22Rv1 (cell line): Measurements from ENCODE around the gene RCBTB2.

Experiments used
- ZFX ChIP-seq: fragments of 450-650 bp; IDR thresholded peaks from 2 replicates; pipeline ENCODE4 v1.6.1; 2017; ENCODE audit warnings: antibody characterized with exemption, borderline replicate concordance
- TF ChIP-seq, protein P1 (sequence below): fragments of 450-650 bp; IDR thresholded peaks from 2 replicates; pipeline ENCODE4 v1.5.1; 2017; ENCODE audit warnings: mild to moderate bottlenecking

DNA sequence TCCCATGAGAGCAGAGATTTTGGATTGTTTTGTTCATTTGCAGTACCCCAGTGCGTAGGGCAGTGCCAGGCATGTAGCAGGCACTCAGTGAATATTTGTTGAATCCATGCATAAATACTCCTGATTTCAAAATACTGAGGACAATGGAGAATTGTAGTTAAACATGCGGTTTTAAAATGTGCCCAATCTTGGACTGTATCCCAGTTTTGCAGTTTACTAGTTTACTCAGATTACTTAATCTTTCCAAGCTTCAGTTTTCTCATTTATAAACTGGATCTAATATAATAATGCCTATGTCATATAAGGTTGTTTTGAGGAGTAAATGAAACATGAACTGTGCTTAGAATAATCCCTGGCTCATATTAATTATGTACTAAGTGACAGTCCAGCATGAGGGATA, 39.0 kb downstream of the RCBTB2 start:
- TF ChIP-seq, protein P1, sequence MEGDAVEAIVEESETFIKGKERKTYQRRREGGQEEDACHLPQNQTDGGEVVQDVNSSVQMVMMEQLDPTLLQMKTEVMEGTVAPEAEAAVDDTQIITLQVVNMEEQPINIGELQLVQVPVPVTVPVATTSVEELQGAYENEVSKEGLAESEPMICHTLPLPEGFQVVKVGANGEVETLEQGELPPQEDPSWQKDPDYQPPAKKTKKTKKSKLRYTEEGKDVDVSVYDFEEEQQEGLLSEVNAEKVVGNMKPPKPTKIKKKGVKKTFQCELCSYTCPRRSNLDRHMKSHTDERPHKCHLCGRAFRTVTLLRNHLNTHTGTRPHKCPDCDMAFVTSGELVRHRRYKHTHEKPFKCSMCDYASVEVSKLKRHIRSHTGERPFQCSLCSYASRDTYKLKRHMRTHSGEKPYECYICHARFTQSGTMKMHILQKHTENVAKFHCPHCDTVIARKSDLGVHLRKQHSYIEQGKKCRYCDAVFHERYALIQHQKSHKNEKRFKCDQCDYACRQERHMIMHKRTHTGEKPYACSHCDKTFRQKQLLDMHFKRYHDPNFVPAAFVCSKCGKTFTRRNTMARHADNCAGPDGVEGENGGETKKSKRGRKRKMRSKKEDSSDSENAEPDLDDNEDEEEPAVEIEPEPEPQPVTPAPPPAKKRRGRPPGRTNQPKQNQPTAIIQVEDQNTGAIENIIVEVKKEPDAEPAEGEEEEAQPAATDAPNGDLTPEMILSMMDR: no peak
- TF ChIP-seq ZFX: no peak
